H1 (cell line): Measurements from ENCODE around the gene TAS2R30. TPM values are rescaled to one million over a fixed set of nuclear protein-coding genes. Genes with fewer than 3 reads are reported as not detected.

ENCODE experiments used
- CTCF ChIA-PET: fragments of 300-600 bp; sonication (Branson Sonifier 250); formaldehyde crosslinking; loops from one replicate; lab custom pipeline; 2021; ENCODE audit not compliant: partially characterized antibody; lab: Charles Lee
- POLR2A ChIA-PET: fragments of 300-600 bp; sonication (Branson Sonifier 250); formaldehyde crosslinking; loops from one replicate; lab custom pipeline; 2021; ENCODE audit warnings: inconsistent platforms; ENCODE audit not compliant: partially characterized antibody; lab: Charles Lee
- DNase-seq, 2 experiments: peaks; one replicate each; pipeline versions ENCODE4 v3.0.0 to v3.0.0-alpha.2; 2010 to 2022; ENCODE audit warnings: low spot score in 2 of 2, low read depth in 1 of 2, mixed read lengths in 1 of 2
- FAIRE-seq: peaks from 2 replicates; lab custom pipeline; 2011; peaks lifted over from hg19 to GRCh38; lab: Jason Lieb, UNC
- H2AFZ ChIP-seq: 2 replicates; pipeline ENCODE4 v1.8.1; 2012; ENCODE audit warnings: low read length, inconsistent platforms
- H2AK5ac ChIP-seq: 2 replicates; pipeline ENCODE4 v1.6.1; 2013; ENCODE audit warnings: low read depth, low read length
- H2BK120ac ChIP-seq: replicated peaks from 2 replicates; pipeline ENCODE3; 2013; ENCODE audit warnings: low read depth, low read length, inconsistent platforms
- H2BK12ac ChIP-seq: 2 replicates; pipeline ENCODE4 v1.6.1; 2013; ENCODE audit warnings: low read depth, low read length
- H2BK15ac ChIP-seq: 2 replicates; pipeline ENCODE4 v1.6.1; 2013; ENCODE audit warnings: low read length
- H2BK20ac ChIP-seq: 2 replicates; pipeline ENCODE4 v1.6.1; 2013; ENCODE audit warnings: low read length
- H2BK5ac ChIP-seq: 2 replicates; pipeline ENCODE4 v1.6.1; 2013; ENCODE audit warnings: low read depth, low read length
- H3K14ac ChIP-seq: 2 replicates; pipeline ENCODE4 v1.6.1; 2013; ENCODE audit warnings: inconsistent platforms; ENCODE audit not compliant: insufficient read length
- H3K18ac ChIP-seq: 2 replicates; pipeline ENCODE4 v1.6.1; 2013; ENCODE audit warnings: low read length; ENCODE audit errors: extremely low read depth
- H3K23ac ChIP-seq: 2 replicates; pipeline ENCODE4 v1.6.1; 2013; ENCODE audit warnings: inconsistent platforms; ENCODE audit not compliant: insufficient read length
- H3K23me2 ChIP-seq: 2 replicates; pipeline ENCODE4 v1.6.1; 2013; ENCODE audit warnings: low read depth, low read length
- H3K27ac ChIP-seq: 2 replicates; pipeline ENCODE4 v1.6.1; 2011; ENCODE audit warnings: low read depth, low read length, inconsistent platforms
- H3K27me3 ChIP-seq, 4 experiments: replicated peaks in 1 of 4; 1 replicate in 1 of 4; 2 replicates in 3 of 4; pipeline versions ENCODE4 v1.6.1 to v1.8.1; 2011 to 2013; ENCODE audit warnings: low read length in 3 of 4, mild to moderate bottlenecking in 3 of 4, inconsistent platforms in 2 of 4, mixed read lengths in 2 of 4, moderate library complexity in 1 of 4; ENCODE audit not compliant: control insufficient read depth in 3 of 4, insufficient read depth in 3 of 4; ENCODE audit errors: extremely low read depth in 1 of 4
- H3K36me3 ChIP-seq, 4 experiments: 2 replicates each; pipeline versions ENCODE4 v1.6.1 to v1.8.1; 2011 to 2013; ENCODE audit warnings: mild to moderate bottlenecking in 4 of 4, low read length in 3 of 4, moderate library complexity in 2 of 4, control low read depth in 1 of 4, inconsistent platforms in 1 of 4; ENCODE audit not compliant: insufficient read depth in 4 of 4, control insufficient read depth in 2 of 4
- H3K4ac ChIP-seq: replicated peaks from 2 replicates; pipeline ENCODE3; 2013; ENCODE audit warnings: low read length, low read depth, mixed read lengths, inconsistent platforms; ENCODE audit not compliant: insufficient read length
- H3K4me1 ChIP-seq, 4 experiments: replicated peaks in 1 of 4; 1 replicate in 1 of 4; 2 replicates in 3 of 4; pipeline versions ENCODE4 v1.6.1 to v1.8.1; 2011 to 2013; ENCODE audit warnings: low read length in 3 of 4, inconsistent platforms in 2 of 4, mixed read lengths in 1 of 4; ENCODE audit not compliant: insufficient read depth in 4 of 4, control insufficient read depth in 3 of 4
- H3K4me2 ChIP-seq, 2 experiments: 2 replicates each; pipeline versions ENCODE4 v1.6.1 to v1.8.1; 2011 to 2013; ENCODE audit warnings: low read depth in 2 of 2, low read length in 2 of 2, control low read depth in 1 of 2, inconsistent platforms in 1 of 2, mild to moderate bottlenecking in 1 of 2; ENCODE audit not compliant: insufficient read depth in 1 of 2
- H3K4me3 ChIP-seq, 4 experiments: fragments of 200-600, 300-600 bp in 1 of 4; sonication (generic), shearing (Covaris generic), sonication (Bioruptor Twin) in 1 of 4; 2 replicates each; pipeline versions ENCODE4 v1.5.1 to v1.8.1; 2011 to 2016; ENCODE audit warnings: low read length in 4 of 4, low read depth in 3 of 4, control low read depth in 2 of 4, inconsistent platforms in 2 of 4, mild to moderate bottlenecking in 2 of 4, mixed read lengths in 1 of 4, moderate library complexity in 1 of 4; ENCODE audit not compliant: insufficient read depth in 2 of 4; ENCODE audit errors: extremely low read depth in 1 of 4
- H3K56ac ChIP-seq: replicated peaks from 2 replicates; pipeline ENCODE3; 2013; ENCODE audit warnings: low read depth, mild to moderate bottlenecking, mixed read lengths, low read length, inconsistent platforms; ENCODE audit not compliant: insufficient read length
- H3K79me1 ChIP-seq: 2 replicates; pipeline ENCODE4 v1.6.1; 2013; ENCODE audit warnings: low read depth, low read length, control low read depth
- H3K79me2 ChIP-seq, 2 experiments: 2 replicates each; pipeline versions ENCODE4 v1.6.1 to v1.8.1; 2012 to 2013; ENCODE audit warnings: low read length in 2 of 2, mild to moderate bottlenecking in 2 of 2, inconsistent platforms in 1 of 2; ENCODE audit not compliant: insufficient read depth in 2 of 2, control insufficient read depth in 1 of 2
- H3K9ac ChIP-seq, 4 experiments: replicated peaks in 1 of 4; 1 replicate in 1 of 4; 2 replicates in 3 of 4; pipeline versions ENCODE4 v1.6.1 to v1.8.1; 2011 to 2013; ENCODE audit warnings: low read depth in 3 of 4, low read length in 3 of 4, control low read depth in 2 of 4, mild to moderate bottlenecking in 2 of 4, moderate library complexity in 2 of 4, inconsistent platforms in 1 of 4; ENCODE audit errors: extremely low read depth in 1 of 4
- H3K9me3 ChIP-seq, 2 experiments: 2 replicates each; pipeline versions ENCODE4 v1.6.1 to v1.8.1; 2012 to 2013; ENCODE audit warnings: mild to moderate bottlenecking in 2 of 2, moderate library complexity in 2 of 2, control low read depth in 1 of 2, inconsistent platforms in 1 of 2, low read depth in 1 of 2, low read length in 1 of 2, mixed read lengths in 1 of 2; ENCODE audit not compliant: insufficient read depth in 2 of 2
- H4K20me1 ChIP-seq, 2 experiments: replicated peaks in 1 of 2; 2 replicates each; pipeline versions ENCODE3 to v1.8.1; 2011 to 2013; ENCODE audit warnings: inconsistent platforms in 2 of 2, low read length in 2 of 2, mild to moderate bottlenecking in 1 of 2; ENCODE audit not compliant: insufficient read depth in 2 of 2, control insufficient read depth in 1 of 2
- H4K5ac ChIP-seq: 2 replicates; pipeline ENCODE4 v1.6.1; 2013; ENCODE audit warnings: low read length, low read depth, mixed read lengths, inconsistent platforms; ENCODE audit not compliant: insufficient read length
- H4K8ac ChIP-seq: 2 replicates; pipeline ENCODE4 v1.8.0; 2013; ENCODE audit warnings: mild to moderate bottlenecking, moderate library complexity, low read length, inconsistent platforms; ENCODE audit not compliant: insufficient read depth; ENCODE audit errors: extremely low read depth
- H4K91ac ChIP-seq: replicated peaks from 2 replicates; pipeline ENCODE3; 2013; ENCODE audit warnings: low read length, mixed read lengths, inconsistent platforms; ENCODE audit not compliant: insufficient read length
- BACH1 ChIP-seq: IDR thresholded peaks from 2 replicates; pipeline ENCODE4 v1.6.1; 2012; ENCODE audit warnings: low read length, improper control_type of control experiment
- KDM4A ChIP-seq: IDR thresholded peaks from one replicate; pipeline ENCODE4 v1.7.1; 2012; ENCODE audit warnings: low read depth, mild to moderate bottlenecking, moderate library complexity, low read length, inconsistent platforms; ENCODE audit not compliant: severe bottlenecking
- RFX5 ChIP-seq: IDR thresholded peaks from 2 replicates; pipeline ENCODE4 v1.6.1; 2011; ENCODE audit warnings: low read depth, low read length, improper control_type of control experiment, borderline replicate concordance
- SIRT6 ChIP-seq: IDR thresholded peaks from one replicate; pipeline ENCODE4 v1.7.1; 2012; ENCODE audit warnings: low read length, inconsistent platforms
- TAF7 ChIP-seq: optimal IDR thresholded peaks from 2 replicates; pipeline ENCODE3; 2011; ENCODE audit warnings: low read depth, mild to moderate bottlenecking, inconsistent platforms, low read length, moderate library complexity, borderline replicate concordance
- WGBS, 2 experiments: shearing (Covaris generic) in 1 of 2; methylation state at CpG; one replicate each; pipeline versions ENCODE4 v1.1.6 to v1.1.7; 2013 to 2015; ENCODE audit warnings: low lambda C conversion rate in 2 of 2, mixed read lengths in 2 of 2, inconsistent platforms in 1 of 2, low coverage in 1 of 2, missing lambda C conversion rate in 1 of 2; ENCODE audit not compliant: insufficient replicate concordance in 2 of 2, insufficient coverage in 1 of 2, insufficient read length in 1 of 2; ENCODE audit errors: extremely low coverage in 1 of 2, missing lambda C conversion rate in 1 of 2; 5-methylcytosine and 5-hydroxymethylcytosine counted together
- polyA plus RNA-seq, 7 experiments: library from polyadenylated mRNA; depleted of rRNA in 3 of 7; stranded (reverse) in 5 of 7; unstranded in 2 of 7; fragments of >200 nt in 5 of 7; fragments of 200-250 nt in 2 of 7; gene quantifications; 1 replicate in 5 of 7; 2 replicates in 1 of 7; 4 replicates in 1 of 7; pipeline versions ENCODE4 v1.2.1 to v1.2.3, GENCODE V29; 2011 to 2013; ENCODE audit warnings: missing spikeins in 2 of 7, mixed read lengths in 2 of 7
- total RNA-seq: library from RNA; stranded (reverse); fragmentation: NEBNext Ultra II Directional; extraction: Animal tissue kit (Norgen Biotek cat#: 25700); gene quantifications from 2 replicates; pipeline ENCODE4 v1.2.1, GENCODE V29; 2021
- TF ChIP-seq, protein P1 (sequence below): IDR thresholded peaks from 2 replicates; pipeline ENCODE4 v1.6.1; 2011; ENCODE audit warnings: low read depth, mild to moderate bottlenecking, low read length; ENCODE audit not compliant: insufficient read depth

TAS2R30 gene
- total and polyA plus RNA-seq, 2 of the 8 experiments (the other 6 are each of a cell fraction or from before 2014, with no cell fraction given): 0.33 to 1.0 TPM

DNA sequence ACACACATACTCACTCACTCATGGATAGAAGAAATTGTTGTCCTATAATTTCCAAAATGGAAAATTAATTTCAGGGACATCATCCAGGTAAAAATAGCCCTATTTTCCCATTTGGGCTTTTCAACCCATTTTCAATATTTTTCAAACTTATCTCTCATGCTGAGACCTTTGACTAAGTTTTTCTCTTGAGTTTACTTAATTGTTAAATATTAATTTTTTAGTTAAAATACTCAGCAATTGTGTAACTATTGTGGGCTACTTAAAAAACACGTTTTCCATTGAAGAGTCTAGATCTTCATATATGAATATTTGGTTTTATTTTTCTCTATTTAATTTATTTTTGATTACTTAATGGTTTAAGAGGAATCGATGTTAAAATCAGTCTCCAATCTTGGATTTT, 28.2 kb downstream of the TAS2R30 start:
- Histone ChIP-seq H4K8ac (no peak overlapping the region), H2BK120ac (no peak overlapping the region), H3K9me3 (no peaks in the 10 kb centered on the region; a peak in 1 of 4 replicates), H4K5ac (no peak overlapping the region), H3K18ac (no peak overlapping the region), H3K4me1 (no peaks in the 10 kb centered on the region), H3K4me2 (no peak overlapping the region), H3K56ac (no peak overlapping the region), H2BK5ac (no peak overlapping the region), H4K20me1 (no peaks in the 10 kb centered on the region), H2BK20ac (no peak overlapping the region), H3K23ac (no peak overlapping the region), H3K27ac (no peak overlapping the region), H2BK12ac (no peak overlapping the region), H2AK5ac (no peak overlapping the region), H3K79me1 (no peaks in the 10 kb centered on the region; the same call in 1 of the 2 replicates), H3K14ac (no peak overlapping the region), H2BK15ac (no peak overlapping the region), H4K91ac (no peak overlapping the region), H3K36me3 (0 out of 8 replicates have a peak, but pooled peaks cover 0 to 1% (median 0%) of the 10 kb centered on the region in 4 experiments), H3K79me2 (peaks cover 3 to 57% of the 10 kb centered on the region in 2 experiments; a peak in 2 of 4 replicates), H3K23me2 (no peaks in the 10 kb centered on the region), H3K27me3 (no peaks in the 10 kb centered on the region), H2AFZ (no peak overlapping the region), H3K4me3 (no peak overlapping the region), H3K9ac (no peak overlapping the region), H3K4ac (no peak overlapping the region)
- FAIRE-seq: no peak
- CTCF ChIA-PET: interaction anchor here (1.4 kb wide), 1 partner anchor 81 kb away, joined by 3 read pairs; no protein-coding TSS in a partner anchor
- no peak for DNase-seq
- 84% methylated on average over 2 of the region's 2 CpGs; no CpG with 5 or more reads in 1 of the 2 experiments for WGBS, 2 experiments
- TF ChIP-seq KDM4A: no peak
- TF ChIP-seq BACH1: no peak
- TF ChIP-seq RFX5: no peak
- no peak for TF ChIP-seq TAF7
- TF ChIP-seq, protein P1, sequence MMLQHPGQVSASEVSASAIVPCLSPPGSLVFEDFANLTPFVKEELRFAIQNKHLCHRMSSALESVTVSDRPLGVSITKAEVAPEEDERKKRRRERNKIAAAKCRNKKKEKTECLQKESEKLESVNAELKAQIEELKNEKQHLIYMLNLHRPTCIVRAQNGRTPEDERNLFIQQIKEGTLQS: no peak
- TF ChIP-seq SIRT6: no peak
- POLR2A ChIA-PET: interaction anchor here (2.5 kb wide), 1 partner anchor 65 kb away, joined by 9 read pairs; the partner anchor contains the start of gene SMIM10L1
